Skeletal muscle satellite cell (primary cell): ENCODE results near the gene HLA-DQB1.

Source experiments
- H3K27me3 ChIP-seq: 2 replicates; pipeline ENCODE4 v1.7.0; 2013; ENCODE audit warnings: low read length; ENCODE audit not compliant: control insufficient read depth, insufficient read depth
- H3K36me3 ChIP-seq: 2 replicates; pipeline ENCODE4 v1.7.0; 2013; ENCODE audit warnings: mild to moderate bottlenecking, control low read depth, low read length; ENCODE audit not compliant: insufficient read depth
- H3K4me1 ChIP-seq: 2 replicates; pipeline ENCODE4 v1.7.0; 2013; ENCODE audit warnings: low read length; ENCODE audit not compliant: control insufficient read depth, insufficient read depth
- H3K4me2 ChIP-seq: 2 replicates; pipeline ENCODE4 v1.7.0; 2013; ENCODE audit warnings: mild to moderate bottlenecking, low read length
- H3K4me3 ChIP-seq: 2 replicates; pipeline ENCODE4 v1.7.0; 2013; ENCODE audit warnings: low read length
- H3K9ac ChIP-seq: 2 replicates; pipeline ENCODE4 v1.7.0; 2013; ENCODE audit warnings: mild to moderate bottlenecking, low read depth, low read length, moderate library complexity
- H3K9me3 ChIP-seq: replicated peaks from 2 replicates; pipeline ENCODE4 v1.7.0; 2013; ENCODE audit warnings: mild to moderate bottlenecking, control low read depth, low read length

HLA-DQB1 gene

DNA sequence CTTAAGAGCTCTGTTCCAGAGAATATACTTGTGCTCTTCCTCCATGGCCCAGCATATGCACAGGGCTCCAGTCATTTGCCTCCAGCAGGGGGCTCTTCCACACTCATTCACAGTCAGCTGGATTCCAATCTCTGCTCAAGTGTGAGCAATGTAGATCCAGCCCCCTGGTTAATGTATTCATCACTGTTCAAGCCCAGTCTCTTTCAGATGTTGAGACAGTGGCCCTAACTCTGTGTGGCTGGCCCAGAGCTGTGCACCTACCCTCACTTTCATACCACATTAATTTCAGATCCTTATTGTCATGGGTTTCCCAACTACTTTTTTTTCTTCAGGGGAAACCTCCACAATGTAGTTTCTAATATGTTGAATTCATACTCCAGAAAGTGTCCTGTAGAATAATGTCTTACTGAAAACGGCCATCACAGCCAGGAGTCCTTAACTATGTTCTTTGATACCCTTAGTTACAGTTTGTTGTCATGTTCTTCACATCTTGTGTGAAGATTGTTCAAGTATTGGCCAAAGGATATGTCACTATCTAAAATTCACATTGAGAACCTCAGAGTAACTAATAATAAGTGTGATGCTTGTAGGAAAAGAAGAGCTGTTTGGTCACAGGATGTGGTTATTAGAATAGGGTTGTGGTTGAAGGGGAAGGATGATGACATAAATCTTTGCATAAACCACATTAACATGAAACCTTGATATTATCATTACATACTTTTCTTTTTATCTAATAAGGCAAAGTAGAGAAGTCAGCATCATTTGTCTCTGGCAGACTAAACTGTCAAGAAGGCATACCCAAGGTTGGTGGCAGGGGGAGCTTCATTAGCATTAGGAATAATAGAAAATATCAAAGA, 43.7 kb downstream of the HLA-DQB1 start:
- Histone ChIP-seq H3K4me1 (no peaks in the 10 kb centered on the region), H3K27me3 (no peaks in the 10 kb centered on the region), H3K4me3 (no peak overlapping the region), H3K36me3 (no peaks in the 10 kb centered on the region), H3K9me3 (no peaks in the 10 kb centered on the region), H3K9ac (no peak overlapping the region), H3K4me2 (no peak overlapping the region)

DNA sequence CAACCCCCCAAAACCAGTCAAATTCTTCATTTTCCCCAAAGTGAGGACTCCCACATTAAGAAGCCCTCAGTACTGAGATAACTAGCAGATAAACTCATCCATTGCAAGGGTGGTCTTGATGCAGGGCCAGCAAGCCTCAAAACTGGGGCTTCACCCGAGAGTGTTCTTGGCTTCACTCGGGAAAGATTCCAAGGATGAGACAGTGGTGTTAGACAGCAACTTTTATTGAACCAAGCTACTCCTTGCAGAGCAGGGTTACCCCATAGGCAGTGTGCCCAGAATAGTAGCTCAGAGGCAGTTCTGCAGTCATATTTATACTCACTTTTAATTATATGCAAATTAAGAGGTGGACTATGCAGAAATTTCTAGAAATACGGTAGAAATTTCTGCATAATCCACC, 45.1 kb downstream of the HLA-DQB1 start:
- Histone ChIP-seq H3K9me3 (no peaks in the 10 kb centered on the region), H3K4me1 (no peaks in the 10 kb centered on the region)

DNA sequence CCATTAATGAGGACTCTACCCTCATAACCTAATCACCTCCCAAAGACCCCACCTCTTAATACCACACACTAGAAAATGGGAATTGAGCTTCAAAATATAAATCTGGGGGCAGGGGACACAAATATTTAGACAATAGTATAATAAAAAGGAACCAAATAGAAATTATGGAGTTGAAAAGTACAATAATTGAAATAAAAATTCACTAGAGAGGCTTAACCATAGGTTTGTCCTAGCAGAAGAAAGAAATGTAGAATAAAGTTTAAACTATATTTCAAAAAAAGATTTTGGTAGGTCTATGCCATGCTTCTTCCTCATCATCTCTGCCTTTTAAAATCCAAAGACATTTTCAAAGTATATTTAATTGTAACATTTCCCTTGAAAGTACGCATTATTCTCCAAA, 48.7 kb downstream of the HLA-DQB1 start:
- Histone ChIP-seq H3K36me3 (no peaks in the 10 kb centered on the region), H3K4me3 (no peak overlapping the region), H3K4me2 (no peak overlapping the region), H3K27me3 (no peaks in the 10 kb centered on the region), H3K4me1 (no peaks in the 10 kb centered on the region), H3K9me3 (no peaks in the 10 kb centered on the region), H3K9ac (no peak overlapping the region)

More for the DNA sequence above, 45.1 kb downstream of the HLA-DQB1 start:
- H3K4me3 ChIP-seq = no peak overlapping the region
- H3K4me2 ChIP-seq = no peak overlapping the region
- no peaks in the 10 kb centered on the region for H3K36me3 ChIP-seq
- H3K9ac ChIP-seq = no peak overlapping the region
- no peaks in the 10 kb centered on the region for H3K27me3 ChIP-seq

DNA sequence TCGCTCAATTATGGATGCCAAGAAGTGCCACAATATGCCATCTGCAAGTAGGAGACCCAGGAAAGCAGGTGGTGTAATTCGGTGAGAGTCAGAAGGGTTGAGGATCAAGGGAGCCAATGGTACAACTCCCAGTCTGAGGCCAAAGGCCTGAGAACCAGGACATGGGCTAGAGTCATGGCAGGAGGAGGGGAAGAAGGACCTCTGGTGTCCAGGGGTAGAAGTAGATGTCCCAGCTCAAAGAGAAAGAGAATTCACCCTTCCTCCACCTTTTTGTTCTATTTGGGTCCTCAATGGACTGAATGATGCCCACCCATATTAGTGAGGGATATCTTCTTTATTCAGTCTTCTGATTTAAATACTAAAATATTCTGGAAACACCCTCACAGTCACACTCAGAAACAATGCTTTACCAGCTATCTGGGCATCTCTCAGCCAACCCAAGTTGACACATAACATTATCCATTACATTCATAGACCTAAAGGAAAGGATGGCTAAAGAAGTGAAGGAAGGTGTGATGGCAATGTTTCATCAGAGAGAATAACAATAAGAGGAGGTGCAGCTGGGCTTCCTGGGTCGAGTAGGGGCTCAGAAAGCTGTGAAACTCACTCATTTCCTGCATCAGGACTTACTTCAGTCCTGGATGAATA, 50.4 kb downstream of the HLA-DQB1 start:
- H3K36me3 ChIP-seq = no peaks in the 10 kb centered on the region
- no peak overlapping the region for H3K4me2 ChIP-seq

DNA sequence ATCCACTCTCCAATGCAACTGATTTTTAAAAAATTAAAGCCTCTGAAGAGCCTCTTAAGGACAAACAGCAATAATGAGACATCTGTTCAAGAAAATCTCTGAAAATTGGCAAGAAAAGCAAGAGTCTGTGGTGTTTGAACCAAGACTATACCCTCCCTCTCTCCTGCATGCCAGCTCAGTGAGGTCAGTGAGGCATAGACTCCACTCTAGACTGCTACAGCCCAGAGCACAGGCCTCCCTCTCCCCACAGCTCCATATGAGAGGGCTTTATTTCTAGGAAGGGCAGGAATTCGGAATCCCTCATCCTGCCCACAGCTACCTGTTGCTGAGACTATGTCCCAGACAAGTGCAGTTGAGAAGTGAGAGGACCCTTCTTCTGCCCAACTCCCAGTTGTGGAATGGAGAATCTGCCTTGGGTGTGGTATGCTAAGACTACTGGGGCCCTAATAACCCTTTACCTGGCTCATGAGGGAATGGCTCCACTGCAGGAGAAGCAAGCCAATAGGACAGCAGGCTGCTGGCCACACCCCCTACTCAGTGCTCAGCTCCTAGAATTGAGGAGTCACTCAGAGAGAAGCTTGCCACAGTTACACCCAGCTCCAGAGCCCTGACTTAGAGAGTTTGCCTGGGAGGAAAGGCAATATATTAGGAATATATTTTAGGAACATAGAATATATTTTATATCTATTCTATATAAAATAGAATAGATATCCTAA, 51.9 kb downstream of the HLA-DQB1 start:
- no peak overlapping the region for H3K4me2 ChIP-seq
- no peaks in the 10 kb centered on the region for H3K4me1 ChIP-seq
- no peaks in the 10 kb centered on the region for H3K36me3 ChIP-seq
- no peaks in the 10 kb centered on the region for H3K9me3 ChIP-seq
- no peaks in the 10 kb centered on the region for H3K27me3 ChIP-seq
- no peak overlapping the region for H3K9ac ChIP-seq
- H3K4me3 ChIP-seq = no peak overlapping the region

More for the DNA sequence above, 50.4 kb downstream of the HLA-DQB1 start:
- H3K9me3 ChIP-seq = no peaks in the 10 kb centered on the region
- no peaks in the 10 kb centered on the region for H3K4me1 ChIP-seq
- no peak overlapping the region for H3K4me3 ChIP-seq
- no peak overlapping the region for H3K9ac ChIP-seq
- H3K27me3 ChIP-seq = no peaks in the 10 kb centered on the region

DNA sequence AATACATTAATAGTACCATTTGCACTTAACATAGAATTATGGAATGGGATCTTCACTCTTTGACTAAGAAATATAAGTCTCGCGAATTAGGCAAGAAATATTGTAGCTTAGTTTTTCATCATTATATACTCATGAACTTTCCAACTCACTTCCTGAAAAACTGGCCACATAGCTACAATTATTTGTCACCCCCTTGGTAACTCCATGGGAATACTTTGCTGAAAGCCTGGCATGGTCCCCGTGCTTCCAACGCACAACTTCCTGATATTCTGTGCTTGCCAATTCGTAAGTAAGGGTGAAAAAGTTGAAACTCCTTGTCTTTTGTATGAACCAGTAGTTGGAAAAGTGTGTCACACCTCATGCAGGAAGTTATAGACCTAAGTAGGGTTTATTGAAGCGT, 53.0 kb downstream of the HLA-DQB1 start:
- Histone ChIP-seq H3K4me1 (no peaks in the 10 kb centered on the region), H3K9ac (no peak overlapping the region), H3K4me3 (no peak overlapping the region), H3K36me3 (no peaks in the 10 kb centered on the region), H3K4me2 (no peak overlapping the region), H3K9me3 (no peaks in the 10 kb centered on the region), H3K27me3 (no peaks in the 10 kb centered on the region)

DNA sequence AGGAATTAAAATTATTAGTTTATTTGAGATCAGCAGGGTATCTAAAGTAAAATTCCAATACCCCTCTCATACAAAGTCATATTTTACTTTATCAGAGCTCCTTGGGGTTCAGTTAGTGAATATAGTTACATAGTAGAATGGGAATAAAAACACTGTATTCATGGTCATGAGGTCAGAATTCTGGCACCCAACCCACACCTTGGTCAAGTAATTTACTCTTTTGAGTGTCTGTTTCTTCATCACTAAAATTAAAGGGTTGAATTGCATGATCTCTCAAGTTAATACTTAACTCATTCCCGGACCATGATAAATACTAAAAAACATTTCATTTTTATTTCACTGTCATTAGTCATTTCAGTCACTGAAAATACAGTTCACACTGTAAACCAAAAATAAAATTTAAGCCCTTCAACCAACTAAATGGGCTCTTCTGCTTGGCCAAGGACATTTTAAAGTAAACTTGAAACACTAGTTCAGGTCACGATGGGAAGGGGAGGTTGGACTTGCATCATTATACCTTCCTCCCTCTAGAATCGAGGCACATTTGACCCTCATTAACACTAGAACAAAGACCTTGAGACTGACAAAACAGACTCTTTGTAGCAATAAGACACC, 55.7 kb downstream of the HLA-DQB1 start:
- Histone ChIP-seq H3K4me3 (no peak overlapping the region), H3K36me3 (no peaks in the 10 kb centered on the region), H3K9me3 (no peaks in the 10 kb centered on the region), H3K4me1 (no peaks in the 10 kb centered on the region), H3K9ac (no peak overlapping the region), H3K4me2 (no peak overlapping the region), H3K27me3 (no peaks in the 10 kb centered on the region)

DNA sequence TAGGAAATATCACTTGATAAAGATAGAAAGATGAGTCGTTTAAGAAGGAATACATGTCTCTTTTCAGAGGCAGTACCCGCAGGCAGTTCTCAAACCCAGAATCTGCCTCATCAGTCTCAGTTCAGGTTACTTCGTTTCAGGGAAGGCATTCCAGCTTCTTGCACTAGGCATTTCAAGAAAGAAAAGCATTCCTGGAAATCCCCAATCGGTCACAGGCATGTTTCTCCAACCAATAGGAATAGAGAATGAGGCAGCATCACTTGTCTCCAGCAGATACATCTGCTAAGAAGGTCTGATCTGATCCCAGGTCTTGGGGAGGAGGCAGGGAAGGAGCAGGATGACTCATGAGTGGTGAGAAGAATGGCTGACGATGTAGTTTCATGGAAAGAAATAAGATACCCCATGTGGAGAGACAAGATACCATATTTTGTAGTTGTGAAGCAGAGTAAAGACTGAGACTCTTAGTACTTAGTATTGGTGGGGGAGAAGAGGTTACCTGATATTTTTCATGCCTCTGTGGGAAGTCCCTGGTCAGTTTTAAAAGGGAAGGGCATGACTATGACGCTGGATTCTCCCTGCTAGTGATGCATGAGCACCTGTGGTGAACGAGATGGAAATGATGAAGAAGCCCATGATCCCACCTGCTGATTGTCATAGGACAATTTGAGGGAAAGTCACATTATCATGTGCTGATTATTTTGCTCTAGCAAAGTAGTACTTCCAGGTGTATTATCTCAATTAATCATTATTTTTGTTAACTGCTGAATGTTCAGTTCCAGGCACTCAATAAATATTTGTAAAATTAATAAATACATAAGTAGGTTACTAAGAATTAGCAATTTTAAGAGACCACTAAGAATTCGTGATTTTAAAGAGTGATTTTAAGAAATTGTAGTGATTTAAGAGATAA, 56.5 kb downstream of the HLA-DQB1 start:
- Histone ChIP-seq H3K4me2 (no peak overlapping the region), H3K36me3 (no peaks in the 10 kb centered on the region), H3K9ac (no peak overlapping the region), H3K4me1 (no peaks in the 10 kb centered on the region), H3K27me3 (no peaks in the 10 kb centered on the region), H3K4me3 (no peak overlapping the region), H3K9me3 (no peaks in the 10 kb centered on the region)
